Measurements from ENCODE around the gene HS6ST3.

The HS6ST3 gene

DNA sequence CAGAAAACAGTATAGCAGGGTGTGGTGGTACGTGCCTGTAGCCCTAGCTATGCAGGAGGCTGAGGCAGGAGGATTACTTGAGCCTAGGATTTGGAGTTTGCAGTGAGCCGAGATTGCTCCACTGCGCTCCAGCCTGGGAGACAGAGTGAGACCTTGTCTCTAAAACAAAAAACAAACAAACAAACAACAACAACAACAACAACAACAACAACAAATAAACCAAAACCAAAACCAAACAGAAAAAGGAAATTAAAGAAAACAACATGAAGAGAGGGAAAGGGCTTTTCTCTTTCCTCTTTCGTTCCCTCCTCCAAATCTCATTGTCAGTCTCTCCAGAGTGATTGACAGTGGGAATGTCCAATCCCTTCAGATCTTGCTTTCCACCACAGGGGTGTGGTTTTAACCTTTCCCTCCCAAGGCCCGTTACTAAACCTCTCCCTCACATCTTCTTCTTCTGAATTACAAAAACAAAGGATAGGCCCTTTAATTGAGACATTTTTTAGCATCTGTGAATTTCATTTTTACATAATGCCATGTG, 341.2 kb downstream of the HS6ST3 start:
- no peak overlapping the region for H3K27ac ChIP-seq (ENCODE audit: low read depth, low read length)
- no peaks in the 10 kb centered on the region for H3K36me3 ChIP-seq (ENCODE audit: insufficient read depth, low read length)
- no peaks in the 10 kb centered on the region for H3K4me1 ChIP-seq (ENCODE audit: insufficient read depth, low read length)
- H3K9me3 ChIP-seq (ENCODE audit: insufficient read depth, low read depth, low read length): no peaks in the 10 kb centered on the region
- 96% methylated on average over 4 of the region's 5 CpGs for WGBS
- no peaks in the 10 kb centered on the region for H3K27me3 ChIP-seq (ENCODE audit: insufficient read depth, low read length)
- H3K4me3 ChIP-seq (ENCODE audit: low read length): no peak overlapping the region
- no peak overlapping the region for H3K9ac ChIP-seq (ENCODE audit: low read depth, low read length)

DNA sequence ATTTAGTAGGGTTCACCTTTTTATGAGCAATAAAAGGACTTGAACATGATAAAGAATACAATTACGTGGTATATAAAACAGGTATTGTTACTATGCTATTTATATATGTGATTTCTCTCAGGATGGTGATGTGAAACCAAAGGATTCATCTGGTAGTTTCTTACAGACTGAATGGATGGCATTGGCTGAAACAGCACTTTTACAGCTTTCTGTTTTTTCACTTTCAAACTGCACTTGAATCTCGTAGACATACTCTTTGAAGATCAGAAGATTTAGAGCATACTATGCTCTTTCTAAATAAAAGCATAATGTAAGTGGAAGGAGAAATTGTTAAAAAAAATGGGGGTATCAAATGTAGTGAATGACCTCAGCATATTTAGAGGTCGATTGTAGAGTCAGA, 354.8 kb downstream of the HS6ST3 start:
- Histone ChIP-seq H3K9me3 (ENCODE audit: insufficient read depth, low read depth, low read length) (no peaks in the 10 kb centered on the region), H3K27me3 (ENCODE audit: insufficient read depth, low read length) (no peaks in the 10 kb centered on the region), H3K4me1 (ENCODE audit: insufficient read depth, low read length) (no peaks in the 10 kb centered on the region), H3K9ac (ENCODE audit: low read depth, low read length) (no peak overlapping the region), H3K4me3 (ENCODE audit: low read length) (no peak overlapping the region), H3K27ac (ENCODE audit: low read depth, low read length) (no peak overlapping the region), H3K36me3 (ENCODE audit: insufficient read depth, low read length) (no peaks in the 10 kb centered on the region)
- 93% methylated on average over 3 of the region's 3 CpGs for WGBS

DNA sequence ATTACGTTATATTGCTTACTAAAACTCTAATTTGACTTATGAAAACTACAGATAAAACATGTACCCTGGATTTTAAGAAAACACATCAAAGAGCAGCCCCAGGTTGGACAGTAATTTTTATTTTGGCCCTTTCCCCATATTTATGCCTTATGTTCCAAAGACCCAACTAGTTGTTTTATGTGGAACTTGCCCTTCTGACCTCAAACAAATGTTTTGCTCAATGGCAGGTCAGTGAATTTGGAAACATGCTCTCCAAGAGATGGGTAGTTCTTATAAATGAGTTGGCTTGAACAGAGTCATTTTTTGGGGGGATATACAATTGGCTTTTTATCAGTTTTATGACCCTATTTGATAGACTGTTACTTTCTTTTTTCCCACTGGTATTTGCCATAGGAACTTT, 360.0 kb downstream of the HS6ST3 start:
- Histone ChIP-seq H3K4me3 (ENCODE audit: low read length) (no peak overlapping the region), H3K27me3 (ENCODE audit: insufficient read depth, low read length) (no peaks in the 10 kb centered on the region), H3K9me3 (ENCODE audit: insufficient read depth, low read depth, low read length) (no peaks in the 10 kb centered on the region), H3K9ac (ENCODE audit: low read depth, low read length) (no peak overlapping the region), H3K36me3 (ENCODE audit: insufficient read depth, low read length) (no peaks in the 10 kb centered on the region), H3K4me1 (ENCODE audit: insufficient read depth, low read length) (peaks cover 8% of the 10 kb centered on the region), H3K27ac (ENCODE audit: low read depth, low read length) (no peak overlapping the region)
- WGBS: no CpG with 5 or more reads among the region's 1 CpG

DNA sequence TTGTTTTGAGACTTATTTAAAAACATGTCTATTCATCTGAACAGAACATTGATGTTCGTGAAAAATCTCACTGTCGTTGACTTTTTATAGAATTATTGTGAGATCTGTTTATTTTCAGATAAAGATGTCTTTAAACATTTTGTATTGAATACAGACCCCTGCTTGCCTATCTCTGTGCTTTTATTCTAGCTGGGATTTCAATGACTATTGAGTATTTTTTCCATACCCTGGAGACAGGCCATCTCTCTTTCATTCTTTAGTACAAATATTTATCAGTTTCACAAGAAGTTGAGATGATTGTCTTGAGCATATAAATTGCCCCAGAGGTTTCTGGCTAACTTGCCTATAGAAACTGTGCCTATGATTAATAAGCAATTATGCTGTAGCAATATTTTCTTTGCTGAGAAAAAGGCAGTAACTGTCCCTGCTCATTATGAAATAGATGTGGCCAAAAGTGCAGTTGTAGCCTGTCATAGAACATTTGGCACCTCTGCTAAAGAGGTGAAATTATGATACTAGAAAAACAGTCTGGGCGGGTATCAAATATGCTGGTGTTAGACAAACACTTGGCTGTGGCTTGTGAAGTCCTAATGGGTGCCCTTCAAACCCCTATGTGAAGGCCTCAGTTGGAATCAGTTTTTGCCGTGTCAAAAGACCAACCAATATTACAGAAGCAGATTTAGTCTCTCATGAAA, 360.6 kb downstream of the HS6ST3 start:
- no peaks in the 10 kb centered on the region for H3K9me3 ChIP-seq (ENCODE audit: insufficient read depth, low read depth, low read length)
- H3K9ac ChIP-seq (ENCODE audit: low read depth, low read length): no peak overlapping the region
- no peak overlapping the region for H3K27ac ChIP-seq (ENCODE audit: low read depth, low read length)
- WGBS: 87% methylated on average over 4 of the region's 4 CpGs
- peaks cover 10% of the 10 kb centered on the region for H3K4me1 ChIP-seq (ENCODE audit: insufficient read depth, low read length)
- no peak overlapping the region for H3K4me3 ChIP-seq (ENCODE audit: low read length)
- no peaks in the 10 kb centered on the region for H3K36me3 ChIP-seq (ENCODE audit: insufficient read depth, low read length)
- H3K27me3 ChIP-seq (ENCODE audit: insufficient read depth, low read length): no peaks in the 10 kb centered on the region

DNA sequence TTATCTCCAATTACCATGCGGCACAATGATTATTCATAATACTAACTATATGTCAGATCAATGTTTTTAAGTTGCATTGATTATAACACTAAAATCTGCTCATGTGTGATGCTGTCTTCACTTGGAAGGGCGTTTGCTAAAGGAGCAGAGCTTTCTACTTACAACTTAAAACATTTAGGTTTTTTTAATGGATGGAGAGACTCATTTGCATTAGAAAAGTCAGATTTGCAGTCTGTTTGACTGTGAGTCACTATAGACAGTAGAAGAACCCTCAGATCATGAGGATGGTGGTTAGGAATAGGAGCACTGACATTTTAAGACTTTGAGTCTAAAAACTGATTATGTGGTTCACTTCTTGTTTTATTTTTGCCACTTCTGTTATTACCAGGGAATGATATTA, 364.6 kb downstream of the HS6ST3 start:
- no peak overlapping the region for H3K4me3 ChIP-seq (ENCODE audit: low read length)
- H3K27ac ChIP-seq (ENCODE audit: low read depth, low read length): no peak overlapping the region
- H3K9me3 ChIP-seq (ENCODE audit: insufficient read depth, low read depth, low read length): no peaks in the 10 kb centered on the region
- H3K4me1 ChIP-seq (ENCODE audit: insufficient read depth, low read length): peaks cover 10% of the 10 kb centered on the region
- no peak overlapping the region for H3K9ac ChIP-seq (ENCODE audit: low read depth, low read length)
- H3K36me3 ChIP-seq (ENCODE audit: insufficient read depth, low read length): no peaks in the 10 kb centered on the region
- H3K27me3 ChIP-seq (ENCODE audit: insufficient read depth, low read length): no peaks in the 10 kb centered on the region
- WGBS: no CpG with 5 or more reads among the region's 2 CpGs

DNA sequence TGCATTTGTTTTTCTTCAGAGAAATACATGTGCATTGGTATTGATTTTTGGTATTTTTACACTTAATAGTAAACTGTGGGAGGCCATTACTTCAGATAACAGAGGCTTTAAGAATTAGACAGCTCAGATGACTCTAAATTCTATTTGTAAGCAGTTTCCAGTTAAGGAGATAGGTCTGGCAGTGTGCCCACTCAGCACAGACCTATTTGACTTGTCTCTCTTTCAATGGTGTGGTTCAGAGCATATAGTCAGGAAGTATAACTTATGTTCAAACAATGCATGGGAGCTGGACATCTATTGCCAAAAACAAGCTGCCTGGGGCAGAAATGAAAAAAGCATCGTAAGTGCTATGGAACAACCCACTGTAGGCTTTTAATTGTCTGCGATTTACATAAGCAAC, 370.7 kb downstream of the HS6ST3 start:
- Histone ChIP-seq H3K4me3 (ENCODE audit: low read length) (no peak overlapping the region), H3K4me1 (ENCODE audit: insufficient read depth, low read length) (no peaks in the 10 kb centered on the region), H3K27me3 (ENCODE audit: insufficient read depth, low read length) (no peaks in the 10 kb centered on the region), H3K9me3 (ENCODE audit: insufficient read depth, low read depth, low read length) (no peaks in the 10 kb centered on the region), H3K9ac (ENCODE audit: low read depth, low read length) (no peak overlapping the region), H3K27ac (ENCODE audit: low read depth, low read length) (no peak overlapping the region), H3K36me3 (ENCODE audit: insufficient read depth, low read length) (no peaks in the 10 kb centered on the region)
- 97% methylated on average over 2 of the region's 2 CpGs for WGBS

DNA sequence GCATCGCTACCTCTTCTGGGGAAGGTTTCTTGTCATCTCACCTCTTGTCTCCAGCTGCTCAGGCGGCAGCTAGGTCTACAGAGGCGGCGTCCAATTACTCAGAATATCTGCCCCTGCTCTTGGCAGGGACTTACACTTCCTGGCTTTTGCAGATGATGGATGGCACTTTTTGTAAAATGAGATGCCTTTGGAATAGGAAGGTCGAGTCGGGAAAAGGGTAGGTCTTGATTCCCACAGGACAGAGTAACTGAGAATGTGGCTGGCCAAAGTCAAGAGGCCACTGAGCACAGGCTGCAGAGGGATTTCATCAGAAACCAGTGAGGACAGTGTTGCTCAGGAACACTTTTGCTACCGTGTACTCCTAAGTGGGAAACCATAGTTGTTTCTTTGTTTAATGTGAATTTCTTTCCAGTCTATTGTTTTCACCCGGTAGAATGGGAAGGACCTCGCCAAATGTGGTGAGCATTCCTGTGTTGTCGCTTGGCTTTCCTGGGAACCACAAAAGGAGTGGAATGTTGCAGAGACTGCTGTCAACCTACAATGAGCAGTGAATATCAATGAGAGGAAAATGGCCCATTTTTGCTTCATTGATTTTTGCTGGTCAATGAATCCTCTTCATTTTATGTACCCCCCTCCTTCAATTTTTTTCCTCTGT, 383.7 kb downstream of the HS6ST3 start:
- H3K36me3 ChIP-seq (ENCODE audit: insufficient read depth, low read length): no peaks in the 10 kb centered on the region
- WGBS: 92% methylated on average over 10 of the region's 10 CpGs

DNA sequence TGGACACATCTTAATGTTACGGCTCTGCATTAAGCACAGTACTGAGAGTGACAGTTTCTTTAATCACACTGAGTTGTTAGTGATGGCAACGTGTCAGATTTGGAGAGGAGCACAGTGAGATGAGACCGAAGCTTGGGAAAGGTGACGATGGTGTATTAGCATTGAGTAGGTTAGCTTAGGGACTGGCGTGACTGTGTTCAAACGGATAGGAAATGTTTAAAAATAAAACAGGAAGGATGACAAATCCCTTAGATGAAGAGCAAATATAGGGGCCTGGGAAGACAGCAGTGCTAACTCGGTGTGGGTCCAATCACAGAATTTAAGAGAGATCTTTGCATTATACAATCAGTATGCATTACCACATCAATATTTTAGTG, 384.3 kb downstream of the HS6ST3 start:
- peaks cover 14% of the 10 kb centered on the region for H3K4me1 ChIP-seq (ENCODE audit: insufficient read depth, low read length)
- 91% methylated on average over 7 of the region's 7 CpGs for WGBS

More for the DNA sequence above, 383.7 kb downstream of the HS6ST3 start:
- no peak overlapping the region for H3K27ac ChIP-seq (ENCODE audit: low read depth, low read length)
- H3K9me3 ChIP-seq (ENCODE audit: insufficient read depth, low read depth, low read length): peaks cover 3% of the 10 kb centered on the region; the same call in 1 of the 2 replicates
- no peak overlapping the region for H3K9ac ChIP-seq (ENCODE audit: low read depth, low read length)
- no peaks in the 10 kb centered on the region for H3K27me3 ChIP-seq (ENCODE audit: insufficient read depth, low read length)
- peaks cover 20% of the 10 kb centered on the region for H3K4me1 ChIP-seq (ENCODE audit: insufficient read depth, low read length)
- H3K4me3 ChIP-seq (ENCODE audit: low read length): no peak overlapping the region

DNA sequence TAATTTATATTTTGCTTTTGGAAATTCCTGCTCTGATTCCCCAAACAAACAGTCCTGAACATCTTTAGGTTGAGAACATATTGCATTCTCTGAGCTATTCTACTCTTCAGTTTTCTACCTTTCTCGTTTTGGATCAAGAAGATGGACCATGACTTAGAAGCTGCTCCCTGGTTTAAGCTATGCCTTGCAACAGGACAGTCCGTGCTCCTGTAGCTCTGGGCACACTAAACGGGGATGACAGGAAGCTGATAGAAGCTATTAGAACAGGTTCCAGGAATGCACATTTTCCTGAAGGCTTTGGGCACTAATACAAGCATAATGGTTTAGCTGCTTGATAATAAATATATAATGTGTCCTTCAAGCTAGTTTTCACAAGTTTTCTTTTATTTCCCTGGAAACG, 385.2 kb downstream of the HS6ST3 start:
- Histone ChIP-seq H3K27me3 (ENCODE audit: insufficient read depth, low read length) (no peaks in the 10 kb centered on the region), H3K4me3 (ENCODE audit: low read length) (no peak overlapping the region), H3K36me3 (ENCODE audit: insufficient read depth, low read length) (no peaks in the 10 kb centered on the region), H3K4me1 (ENCODE audit: insufficient read depth, low read length) (peaks cover 12% of the 10 kb centered on the region), H3K27ac (ENCODE audit: low read depth, low read length) (no peak overlapping the region), H3K9me3 (ENCODE audit: insufficient read depth, low read depth, low read length) (peaks cover 3% of the 10 kb centered on the region; the same call in 1 of the 2 replicates), H3K9ac (ENCODE audit: low read depth, low read length) (no peak overlapping the region)
- 89% methylated on average over 4 of the region's 4 CpGs for WGBS

More for the DNA sequence above, 384.3 kb downstream of the HS6ST3 start:
- no peak overlapping the region for H3K4me3 ChIP-seq (ENCODE audit: low read length)
- H3K9me3 ChIP-seq (ENCODE audit: insufficient read depth, low read depth, low read length): peaks cover 3% of the 10 kb centered on the region; the same call in 1 of the 2 replicates
- no peak overlapping the region for H3K9ac ChIP-seq (ENCODE audit: low read depth, low read length)
- no peaks in the 10 kb centered on the region for H3K27me3 ChIP-seq (ENCODE audit: insufficient read depth, low read length)
- H3K27ac ChIP-seq (ENCODE audit: low read depth, low read length): no peak overlapping the region
- H3K36me3 ChIP-seq (ENCODE audit: insufficient read depth, low read length): no peaks in the 10 kb centered on the region

DNA sequence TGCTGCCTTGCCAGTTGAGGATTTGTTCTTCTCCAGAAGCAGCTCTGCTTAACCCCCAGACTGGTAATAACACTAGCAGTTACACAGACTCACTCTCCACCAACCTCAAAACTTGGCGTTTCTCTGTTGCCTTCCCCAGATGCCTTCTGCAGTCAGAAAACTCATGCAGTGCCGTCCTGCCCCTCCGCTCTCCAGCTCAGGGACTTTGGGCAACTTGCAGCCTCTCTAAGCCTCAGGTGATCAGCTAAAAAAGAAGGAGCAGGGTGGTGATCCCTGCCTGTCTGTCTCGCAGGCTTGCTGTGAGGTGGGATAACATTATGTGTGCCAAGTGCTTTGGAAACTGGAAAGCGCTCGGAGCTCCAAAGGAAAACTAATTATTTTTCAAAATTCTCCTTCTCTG, 391.6 kb downstream of the HS6ST3 start:
- Histone ChIP-seq H3K9ac (ENCODE audit: low read depth, low read length) (no peak overlapping the region), H3K9me3 (ENCODE audit: insufficient read depth, low read depth, low read length) (0 out of 2 replicates have a peak, but pooled peaks cover 4% of the 10 kb centered on the region), H3K4me1 (ENCODE audit: insufficient read depth, low read length) (no peaks in the 10 kb centered on the region), H3K4me3 (ENCODE audit: low read length) (no peak overlapping the region), H3K36me3 (ENCODE audit: insufficient read depth, low read length) (no peaks in the 10 kb centered on the region), H3K27ac (ENCODE audit: low read depth, low read length) (no peak overlapping the region), H3K27me3 (ENCODE audit: insufficient read depth, low read length) (no peaks in the 10 kb centered on the region)
- WGBS: 89% methylated on average over 6 of the region's 6 CpGs

DNA sequence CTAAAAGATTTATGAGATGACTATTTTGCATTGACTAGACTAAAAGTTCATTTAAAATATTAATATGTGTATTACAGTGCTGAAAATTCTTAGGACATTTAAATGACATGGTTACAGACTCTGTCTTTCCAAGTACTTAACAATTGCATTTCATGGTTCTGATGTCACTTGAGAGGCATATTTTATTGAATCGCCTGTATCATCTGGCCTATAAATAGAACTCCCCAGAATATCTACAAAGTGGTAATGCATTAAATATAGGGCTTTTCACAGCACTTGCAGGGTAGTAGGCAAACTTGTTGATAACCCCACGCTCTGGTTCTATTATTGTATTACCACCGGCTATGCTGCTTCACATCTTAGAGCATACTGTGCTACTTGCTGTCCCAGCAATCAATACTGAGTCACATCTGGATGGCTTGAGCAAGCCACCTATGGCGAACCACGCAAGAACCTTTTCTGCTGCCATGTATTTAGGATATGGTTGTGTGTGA, 400.6 kb downstream of the HS6ST3 start:
- Histone ChIP-seq H3K9me3 (ENCODE audit: insufficient read depth, low read depth, low read length) (0 out of 2 replicates have a peak, but pooled peaks cover under 1% of the 10 kb centered on the region), H3K9ac (ENCODE audit: low read depth, low read length) (no peak overlapping the region), H3K36me3 (ENCODE audit: insufficient read depth, low read length) (no peaks in the 10 kb centered on the region), H3K4me1 (ENCODE audit: insufficient read depth, low read length) (no peaks in the 10 kb centered on the region), H3K27ac (ENCODE audit: low read depth, low read length) (no peak overlapping the region), H3K4me3 (ENCODE audit: low read length) (no peak overlapping the region), H3K27me3 (ENCODE audit: insufficient read depth, low read length) (no peaks in the 10 kb centered on the region)
- WGBS: 97% methylated on average over 5 of the region's 5 CpGs
